ENCODE measurements around the gene RAD51.

RAD51 gene

GRCh38 chr15:40775007-40775406 lies 80.0 kb downstream of the RAD51 start:
- Histone ChIP-seq H3K4me1 (ENCODE audit: control insufficient read depth, insufficient read depth, low read length) (no peaks in the 10 kb centered on the region), H3K27me3 (ENCODE audit: control insufficient read depth, insufficient read depth, low read length) (no peaks in the 10 kb centered on the region), H3K4me3 (ENCODE audit: low read depth, low read length) (no peak overlapping the region), H3K9me3 (ENCODE audit: control insufficient read depth, insufficient read depth, low read length) (no peaks in the 10 kb centered on the region), H3K9ac (ENCODE audit: low read depth, low read length) (no peak overlapping the region), H3K36me3 (ENCODE audit: control insufficient read depth, insufficient read depth, low read length) (peaks cover 41% of the 10 kb centered on the region)

DNA sequence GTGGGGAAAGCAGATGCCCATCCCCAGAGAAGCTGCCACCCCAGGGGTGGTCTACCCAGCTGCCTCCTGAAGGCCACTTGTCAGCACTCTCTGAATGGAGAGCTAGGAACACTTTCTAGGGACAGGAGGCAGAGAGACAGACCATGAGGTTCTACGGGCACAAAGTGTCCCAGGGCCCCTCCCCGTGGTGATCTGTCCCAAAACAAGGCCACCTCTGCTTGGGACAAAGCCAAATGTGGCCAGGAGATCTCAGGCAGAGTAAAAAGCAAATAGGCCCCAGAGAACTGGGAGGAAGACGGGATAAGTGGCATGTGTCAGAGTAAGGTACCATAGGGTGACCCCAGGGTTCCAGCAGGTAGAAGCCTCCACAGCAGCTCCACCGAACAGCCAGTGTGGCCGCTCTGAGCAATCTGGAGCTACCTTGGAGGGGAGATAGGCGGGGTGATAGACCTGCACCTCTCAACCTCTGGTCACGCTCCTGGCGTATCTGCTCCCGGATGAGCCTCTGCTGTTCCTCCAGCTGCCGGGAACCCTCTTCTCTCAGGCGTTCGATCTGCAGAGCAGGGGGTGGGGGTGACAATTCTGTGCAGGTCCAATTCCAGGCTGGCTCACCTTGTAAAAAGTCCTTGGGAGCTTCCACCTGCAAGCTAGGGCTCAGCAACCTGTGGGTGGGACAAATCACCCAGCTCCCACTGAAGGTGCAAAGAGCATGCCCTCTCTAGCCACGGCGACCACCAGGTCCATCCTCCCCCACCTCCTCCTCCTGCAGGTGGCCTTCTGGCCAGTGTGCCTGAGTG lies 81.0 kb downstream of the RAD51 start:
- H3K4me3 ChIP-seq (ENCODE audit: low read depth, low read length): no peak overlapping the region
- peaks cover 41% of the 10 kb centered on the region for H3K36me3 ChIP-seq (ENCODE audit: control insufficient read depth, insufficient read depth, low read length)
- no peaks in the 10 kb centered on the region for H3K9me3 ChIP-seq (ENCODE audit: control insufficient read depth, insufficient read depth, low read length)
- no peaks in the 10 kb centered on the region for H3K4me1 ChIP-seq (ENCODE audit: control insufficient read depth, insufficient read depth, low read length)
- H3K27me3 ChIP-seq (ENCODE audit: control insufficient read depth, insufficient read depth, low read length): no peaks in the 10 kb centered on the region
- H3K9ac ChIP-seq (ENCODE audit: low read depth, low read length): no peak overlapping the region

DNA sequence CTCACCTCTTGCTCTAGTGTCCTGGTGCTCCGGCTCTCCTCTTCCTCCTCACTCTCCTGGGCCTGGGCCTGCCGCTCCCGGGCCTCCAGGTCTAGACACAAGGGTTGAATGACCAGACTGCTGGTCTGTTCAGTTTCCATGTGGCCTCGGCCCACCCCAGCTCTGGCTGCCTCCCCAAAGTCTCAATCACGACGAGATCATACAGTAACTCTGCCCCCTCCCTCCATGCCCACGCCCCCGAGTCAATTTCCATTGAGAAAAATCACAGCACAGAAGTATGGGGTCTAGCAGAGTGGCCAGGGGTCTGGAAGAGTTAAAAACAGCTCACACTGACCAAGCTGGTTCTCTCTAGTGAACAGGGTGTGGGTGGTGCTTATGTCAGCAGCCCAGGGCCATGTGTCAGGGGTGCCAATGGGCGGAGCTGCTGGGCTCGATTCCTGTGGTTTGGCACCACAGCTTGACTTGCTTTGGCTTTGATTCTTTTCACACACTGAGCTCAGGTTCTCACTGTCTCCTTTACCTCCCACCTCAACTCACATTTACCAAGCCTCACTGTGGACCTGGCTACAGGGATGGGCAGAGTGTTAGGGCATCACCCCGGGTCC lies 81.7 kb downstream of the RAD51 start:
- no peaks in the 10 kb centered on the region for H3K9me3 ChIP-seq (ENCODE audit: control insufficient read depth, insufficient read depth, low read length)
- H3K9ac ChIP-seq (ENCODE audit: low read depth, low read length): no peak overlapping the region
- no peaks in the 10 kb centered on the region for H3K4me1 ChIP-seq (ENCODE audit: control insufficient read depth, insufficient read depth, low read length)
- H3K36me3 ChIP-seq (ENCODE audit: control insufficient read depth, insufficient read depth, low read length): peaks cover 41% of the 10 kb centered on the region
- H3K27me3 ChIP-seq (ENCODE audit: control insufficient read depth, insufficient read depth, low read length): no peaks in the 10 kb centered on the region
- H3K4me3 ChIP-seq (ENCODE audit: low read depth, low read length): no peak overlapping the region

Data from iPS-15b (cell line).